Right cardiac atrium (tissue), 5 donors: Measurements from ENCODE around the gene MERTK. TPM values are rescaled to one million over a fixed set of nuclear protein-coding genes. Genes with fewer than 3 reads are reported as not detected.
"Not testable (repeated sequence)": the region's sequence is repeated elsewhere in the genome, so short reads cannot be mapped to it uniquely, and the experiment has no call there.

ENCODE experiments used
- ATAC-seq, 2 donors: fragments of 200-7000 bp; cut with Tn5 transposase; one replicate each; pipeline versions ENCODE4 v1.8.0 to v1.9.1; 2020; ENCODE audit warnings: moderate library complexity in 2 of 2, mild to moderate bottlenecking in 1 of 2
- DNase-seq, 3 donors: peaks; one replicate each; pipeline ENCODE4 v3.0.0-alpha.2; 2020
- H3K27ac ChIP-seq: one replicate; pipeline ENCODE4 v1.5.1; 2013; ENCODE audit warnings: mild to moderate bottlenecking, low read length, control low read depth, moderate library complexity
- H3K27me3 ChIP-seq: one replicate; pipeline ENCODE4 v1.6.1; 2013; ENCODE audit not compliant: control insufficient read depth, insufficient read depth
- H3K4me1 ChIP-seq: one replicate; pipeline ENCODE4 v1.6.1; 2013; ENCODE audit warnings: low read length; ENCODE audit not compliant: control insufficient read depth, insufficient read depth
- H3K4me3 ChIP-seq: one replicate; pipeline ENCODE4 v1.5.1; 2013; ENCODE audit warnings: low read length, control low read depth
- H3K9me3 ChIP-seq: one replicate; pipeline ENCODE4 v1.6.1; 2013; ENCODE audit warnings: low read length; ENCODE audit not compliant: control insufficient read depth
- WGBS: extraction: QIAGEN DNeasy Blood & Tissue Kit; methylation state at CpG from one replicate; pipeline ENCODE4 v1.1.7; 2013; 5-methylcytosine and 5-hydroxymethylcytosine counted together
- intact Hi-C, 4 donors: fragments of 100-400 bp; cut with DNase I; formaldehyde crosslinking; loops; one replicate each; pipeline versions ENCODE4 v1.11.0 to v1.14.0; 2022 to 2023
- polyA plus RNA-seq: library from polyadenylated mRNA; stranded (reverse); fragments of 200-250 nt; gene quantifications from one replicate; pipeline ENCODE4 v1.2.3, GENCODE V29; 2013
- total RNA-seq, 4 donors: library from RNA; stranded (reverse); fragmentation: NEBNext Ultra II Directional; extraction: Animal tissue kit (Norgen Biotek cat#: 25700); gene quantifications; one replicate each; pipeline ENCODE4 v1.2.1, GENCODE V29; 2021
- donor health status: healthy with polysubstance abuse.
- donor health status: DM: no; HTN: yes; CAD: no.
- donor health status: DM: no; HTN: no; CAD: no.
- donor health status: DM: no; HTN: yes; CAD: no; lungs with severe emphysema.
- donor health status: DM: yes; HTN: yes; CAD: no.

Gene MERTK
- total and polyA plus RNA-seq, 5 donors, result 3.8 to 11.4 (median 9.1) TPM

DNA sequence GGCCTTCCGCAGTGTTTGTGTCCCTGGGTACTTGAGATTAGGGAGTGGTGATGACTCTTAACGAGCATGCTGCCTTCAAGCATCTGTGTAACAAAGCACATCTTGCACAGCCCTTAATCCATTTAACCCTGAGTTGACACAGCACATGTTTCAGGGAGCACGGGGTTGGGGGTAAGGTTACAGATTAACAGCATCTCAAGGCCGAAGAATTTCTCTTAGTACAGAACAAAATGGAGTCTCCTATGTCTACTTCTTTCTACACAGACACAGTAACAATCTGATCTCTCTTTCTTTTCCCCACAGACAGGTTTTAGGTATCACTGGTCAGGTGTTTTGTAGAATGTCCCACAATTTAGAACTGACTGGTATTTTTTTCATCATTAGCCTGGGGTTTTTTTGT, 65.1 kb downstream of the MERTK start:
- not testable (repeated sequence) for H3K27ac ChIP-seq, H3K9me3 ChIP-seq, ATAC-seq, H3K4me3 ChIP-seq, H3K27me3 ChIP-seq, H3K4me1 ChIP-seq, DNase-seq
- 72% methylated on average over 4 of the region's 4 CpGs for WGBS
- intact Hi-C loops, result loop anchor here in 1 of 4 donors (10.0 kb wide), 1 partner anchor 59 kb away; no protein-coding TSS in a partner anchor

- no peaks in the 10 kb centered on the region for H3K27me3 ChIP-seq
- 97% methylated on average over 3 of the region's 3 CpGs for WGBS
- no peak overlapping the region for H3K27ac ChIP-seq
- ATAC-seq (no peak), DNase-seq (no peak)
- H3K4me3 ChIP-seq, result no peak overlapping the region
- intact Hi-C loops, result loop anchor here in 1 of 4 donors (10.0 kb wide), 1 partner anchor 60 kb away; no protein-coding TSS in a partner anchor
- H3K4me1 ChIP-seq, result peaks cover 4% of the 10 kb centered on the region
- H3K9me3 ChIP-seq, result no peaks in the 10 kb centered on the region
Observed at GRCh38 chr2:111965062-111965461, 66.7 kb downstream of the MERTK start.

DNA sequence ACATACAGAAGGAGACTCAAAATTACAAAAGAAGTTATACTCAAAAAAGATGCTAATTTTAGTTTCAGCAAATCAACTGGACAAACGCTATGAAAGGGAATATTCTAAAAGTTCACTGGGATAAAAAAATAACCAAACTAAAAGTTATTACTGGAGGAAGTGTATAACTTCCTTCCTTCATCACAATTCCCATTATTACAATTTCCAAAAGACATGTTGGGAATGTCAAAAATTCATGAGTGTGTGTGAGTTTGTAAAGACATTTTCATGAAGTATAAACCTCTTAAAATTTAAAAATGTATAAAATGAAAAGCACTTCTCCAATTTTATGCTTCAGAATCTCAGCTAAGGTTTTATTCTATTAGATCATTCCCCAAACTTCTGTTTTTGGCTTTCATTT, 67.8 kb downstream of the MERTK start:
- intact Hi-C loops, result loop anchor here in 1 of 4 donors (10.0 kb wide), 1 partner anchor 61 kb away; no protein-coding TSS in a partner anchor
- Histone ChIP-seq H3K4me3 (no peak overlapping the region), H3K27ac (no peak overlapping the region), H3K9me3 (no peaks in the 10 kb centered on the region), H3K4me1 (peaks cover 4% of the 10 kb centered on the region), H3K27me3 (no peaks in the 10 kb centered on the region)
- DNase-seq (no peak), ATAC-seq (no peak)
- 43% methylated on average over 1 of the region's 1 CpG for WGBS

DNA sequence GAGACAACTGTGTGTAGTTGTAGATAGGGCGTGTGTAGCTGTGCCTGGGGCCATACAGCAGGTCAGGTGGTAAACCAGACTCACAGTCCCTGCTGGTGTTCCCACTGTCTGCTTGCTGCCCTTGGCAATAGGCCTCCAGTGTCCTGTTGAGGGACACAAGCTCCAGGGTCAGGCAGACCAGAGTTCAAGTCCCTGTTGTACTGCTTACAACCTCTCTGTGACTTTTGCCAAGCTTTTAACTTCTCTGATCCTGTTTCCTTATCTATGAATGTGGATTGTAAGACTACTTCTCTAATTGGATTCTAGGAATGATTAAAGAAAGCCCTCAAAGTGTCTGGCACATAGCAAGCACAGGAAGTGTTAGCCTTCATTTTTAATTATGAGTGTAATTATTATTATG, 68.6 kb downstream of the MERTK start:
- WGBS, result 84% methylated on average over 1 of the region's 1 CpG
- Histone ChIP-seq H3K27me3 (no peaks in the 10 kb centered on the region), H3K4me3 (no peak overlapping the region), H3K9me3 (no peaks in the 10 kb centered on the region), H3K4me1 (peaks cover 4% of the 10 kb centered on the region), H3K27ac (no peak overlapping the region)
- peak in 1 of 2 donors; percentile 16 for ATAC-seq
- DNase-seq, result no peak
- intact Hi-C loops, result loop anchor here in 1 of 4 donors (10.0 kb wide), 1 partner anchor 62 kb away; no protein-coding TSS in a partner anchor

- no peak for DNase-seq
- Histone ChIP-seq H3K9me3 (no peaks in the 10 kb centered on the region), H3K4me1 (peaks cover 10% of the 10 kb centered on the region), H3K4me3 (no peak overlapping the region), H3K27me3 (no peaks in the 10 kb centered on the region), H3K27ac (no peak overlapping the region)
- WGBS, result 95% methylated on average over 1 of the region's 1 CpG
- intact Hi-C loops, result loop anchor here in 1 of 4 donors (10.0 kb wide), 1 partner anchor 66 kb away; no protein-coding TSS in a partner anchor
- no peak for ATAC-seq
Observed at GRCh38 chr2:111970453-111970852, 72.0 kb downstream of the MERTK start.

- peaks cover 5% of the 10 kb centered on the region for H3K4me1 ChIP-seq
- intact Hi-C loops, result loop anchor here in 1 of 4 donors (10.0 kb wide), 1 partner anchor 68 kb away; no protein-coding TSS in a partner anchor
- H3K27me3 ChIP-seq, result no peaks in the 10 kb centered on the region
- ATAC-seq (peak; percentile 29 to 62), DNase-seq (no peak)
- H3K27ac ChIP-seq, result peak overlapping the region; percentile 31
- H3K4me3 ChIP-seq, result no peak overlapping the region
- no peaks in the 10 kb centered on the region for H3K9me3 ChIP-seq
- 37% methylated on average over 8 of the region's 8 CpGs for WGBS
Observed at GRCh38 chr2:111972955-111973565, 74.7 kb downstream of the MERTK start.

GRCh38 chr2:111973701-111974100, 75.3 kb downstream of the MERTK start:
- DNase-seq (no peak), ATAC-seq (no peak)
- Histone ChIP-seq H3K9me3 (no peaks in the 10 kb centered on the region), H3K4me1 (peaks cover 5% of the 10 kb centered on the region), H3K27ac (no peak overlapping the region), H3K4me3 (no peak overlapping the region), H3K27me3 (no peaks in the 10 kb centered on the region)
- intact Hi-C loops, result loop anchor here in 1 of 4 donors (10.0 kb wide), 1 partner anchor 69 kb away; no protein-coding TSS in a partner anchor
- 91% methylated on average over 4 of the region's 4 CpGs for whole genome bisulfite sequencing

DNA sequence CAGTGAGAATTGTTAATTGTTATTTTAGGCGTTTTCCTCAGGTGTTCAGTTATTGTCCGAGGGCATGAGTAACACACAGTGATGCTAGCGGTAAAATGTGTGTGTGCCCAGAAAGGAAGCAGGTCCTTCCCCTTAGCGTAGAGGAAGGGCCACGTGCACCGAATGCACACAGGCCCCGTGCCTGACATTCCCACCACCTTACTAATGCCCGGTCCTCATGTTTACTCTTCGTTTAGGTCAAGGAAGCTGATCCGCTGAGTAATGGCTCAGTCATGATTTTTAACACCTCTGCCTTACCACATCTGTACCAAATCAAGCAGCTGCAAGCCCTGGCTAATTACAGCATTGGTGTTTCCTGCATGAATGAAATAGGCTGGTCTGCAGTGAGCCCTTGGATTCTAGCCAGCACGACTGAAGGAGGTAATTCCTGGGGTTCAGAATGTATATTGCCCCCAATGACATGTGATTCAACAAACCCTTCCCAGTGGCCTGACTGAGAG, 76.7 kb downstream of the MERTK start:
- DNase-seq (no peak), ATAC-seq (no peak)
- peaks cover 5% of the 10 kb centered on the region for H3K4me1 ChIP-seq
- no peaks in the 10 kb centered on the region for H3K9me3 ChIP-seq
- H3K27ac ChIP-seq, result no peak overlapping the region
- WGBS, result 75% methylated on average over 11 of the region's 11 CpGs
- intact Hi-C loops, result loop anchor here in 1 of 4 donors (10.0 kb wide), 1 partner anchor 70 kb away; no protein-coding TSS in a partner anchor
- H3K4me3 ChIP-seq, result no peak overlapping the region
- no peaks in the 10 kb centered on the region for H3K27me3 ChIP-seq

GRCh38 chr2:111975819-111976218, 77.4 kb downstream of the MERTK start:
- intact Hi-C loops, result loop anchor here in 1 of 4 donors (10.0 kb wide), 1 partner anchor 71 kb away; no protein-coding TSS in a partner anchor

GRCh38 chr2:111977240-111977639, 78.8 kb downstream of the MERTK start:
- Histone ChIP-seq H3K9me3 (no peaks in the 10 kb centered on the region), H3K27ac (no peak overlapping the region), H3K4me1 (peaks cover 5% of the 10 kb centered on the region), H3K27me3 (no peaks in the 10 kb centered on the region), H3K4me3 (no peak overlapping the region)
- intact Hi-C loops, result loop anchor here in 1 of 4 donors (10.0 kb wide), 1 partner anchor 72 kb away; no protein-coding TSS in a partner anchor
- no peak for DNase-seq
- WGBS, result 94% methylated on average over 1 of the region's 1 CpG
- no peak for ATAC-seq

More at GRCh38 chr2:111975819-111976218, 77.4 kb downstream of the MERTK start:
- ATAC-seq (no peak), DNase-seq (no peak)
- Histone ChIP-seq H3K27ac (no peak overlapping the region), H3K4me3 (no peak overlapping the region), H3K9me3 (no peaks in the 10 kb centered on the region), H3K4me1 (peaks cover 5% of the 10 kb centered on the region), H3K27me3 (no peaks in the 10 kb centered on the region)
- 65% methylated on average over 6 of the region's 6 CpGs for WGBS

DNA sequence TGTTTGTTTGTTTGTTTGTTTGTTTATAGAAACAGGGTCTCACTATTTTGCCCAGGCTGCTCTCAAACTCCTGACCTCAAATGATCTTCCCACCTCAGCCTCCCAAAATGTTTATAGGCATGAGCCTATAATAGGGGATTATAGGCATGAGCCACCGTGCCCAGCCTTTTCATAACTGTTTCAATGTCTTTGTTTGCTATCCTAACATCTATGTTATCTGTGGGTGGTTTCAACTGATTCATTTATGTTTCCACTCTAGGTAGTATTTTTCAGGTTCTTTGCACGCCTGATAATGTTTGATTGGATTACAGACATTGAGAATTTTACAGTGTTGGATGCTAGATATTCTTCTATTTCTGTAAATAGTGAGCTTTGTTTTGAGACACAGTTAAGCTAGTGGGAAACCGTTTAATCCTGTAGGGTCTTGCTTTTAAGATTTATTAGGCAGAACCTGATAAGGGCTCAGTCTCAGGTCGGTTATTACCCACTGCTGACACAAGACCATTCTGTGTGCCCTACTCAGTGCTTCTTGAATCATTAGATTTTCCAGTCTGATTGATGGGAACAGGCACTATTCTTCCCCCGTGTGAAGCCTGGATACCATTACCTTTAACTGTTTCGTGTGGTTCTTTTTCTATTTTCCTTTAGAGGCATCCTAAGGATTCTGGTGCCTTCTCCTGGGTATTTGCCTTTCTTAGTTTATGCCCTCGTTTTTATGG, 80.2 kb downstream of the MERTK start:
- WGBS, result 85% methylated on average over 7 of the region's 7 CpGs
- intact Hi-C loops, result loop anchor here in 1 of 4 donors (10.0 kb wide), 1 partner anchor 74 kb away; no protein-coding TSS in a partner anchor
- no peak for ATAC-seq

More for the DNA sequence above, 80.2 kb downstream of the MERTK start:
- no peak overlapping the region for H3K4me3 ChIP-seq
- no peaks in the 10 kb centered on the region for H3K9me3 ChIP-seq
- no peak overlapping the region for H3K27ac ChIP-seq
- no peak for DNase-seq
- no peaks in the 10 kb centered on the region for H3K27me3 ChIP-seq
- H3K4me1 ChIP-seq, result no peaks in the 10 kb centered on the region
